DOHH2 (cell line): ENCODE data around the gene CLSTN1.
"Not testable (repeated sequence)": the region's sequence is repeated elsewhere in the genome, so short reads cannot be mapped to it uniquely, and the experiment has no call there.

ENCODE experiments used
- H3F3A ChIP-seq: fragments of 200-600 bp; sonication (generic), shearing (Covaris generic); 2 replicates; pipeline ENCODE4 v1.6.0; 2016; ENCODE audit warnings: antibody characterized with exemption, mild to moderate bottlenecking; ENCODE audit not compliant: control insufficient read depth, insufficient read depth
- H3K27ac ChIP-seq: fragments of 200-600 bp; sonication (generic); 2 replicates; pipeline ENCODE4 v1.5.1; 2014; ENCODE audit warnings: low read depth, mild to moderate bottlenecking, low read length, moderate library complexity
- H3K27me3 ChIP-seq: fragments of 200-600 bp; sonication (generic); 2 replicates; pipeline ENCODE4 v1.6.1; 2014; ENCODE audit warnings: mild to moderate bottlenecking, low read length, mixed read lengths; ENCODE audit not compliant: control insufficient read depth
- H3K36me3 ChIP-seq: fragments of 200-600 bp; sonication (generic); 2 replicates; pipeline ENCODE4 v1.6.1; 2014; ENCODE audit warnings: mild to moderate bottlenecking, low read length, moderate library complexity, mixed read lengths; ENCODE audit not compliant: control insufficient read depth
- H3K4me1 ChIP-seq: fragments of 200-600 bp; sonication (generic); 2 replicates; pipeline ENCODE4 v1.6.1; 2014; ENCODE audit warnings: mild to moderate bottlenecking, low read length, mixed read lengths; ENCODE audit not compliant: control insufficient read depth
- H3K4me2 ChIP-seq: fragments of 200-600 bp; sonication (generic); 2 replicates; pipeline ENCODE4 v1.6.0; 2014; ENCODE audit warnings: mild to moderate bottlenecking, low read length, moderate library complexity
- H3K4me3 ChIP-seq: fragments of 200-600 bp; sonication (generic); 2 replicates; pipeline ENCODE4 v1.5.1; 2014; ENCODE audit warnings: mild to moderate bottlenecking, low read length, mixed read lengths
- H3K79me2 ChIP-seq: fragments of 200-600 bp; sonication (generic); 2 replicates; pipeline ENCODE4 v1.6.1; 2014; ENCODE audit warnings: mild to moderate bottlenecking, low read length, mixed read lengths; ENCODE audit not compliant: control insufficient read depth
- H3K9me2 ChIP-seq: fragments of 200-600 bp; sonication (generic); replicated peaks from 2 replicates; pipeline ENCODE4 v1.6.1; 2014; ENCODE audit warnings: mild to moderate bottlenecking, low read length, mixed read lengths; ENCODE audit not compliant: control insufficient read depth
- H3K9me3 ChIP-seq: fragments of 200-600 bp; sonication (generic); 2 replicates; pipeline ENCODE4 v1.6.1; 2014; ENCODE audit warnings: antibody characterized with exemption, low read length, mixed read lengths; ENCODE audit not compliant: control insufficient read depth, insufficient read depth
- H4K20me1 ChIP-seq: fragments of 200-600 bp; sonication (generic); 2 replicates; pipeline ENCODE4 v1.6.0; 2014; ENCODE audit warnings: low read depth, mild to moderate bottlenecking, antibody characterized with exemption, low read length, moderate library complexity; ENCODE audit not compliant: control insufficient read depth, insufficient read depth
- CTCF ChIP-seq: fragments of 200-600 bp; sonication (generic); IDR thresholded peaks from one replicate; pipeline ENCODE4 v1.5.1; 2014; ENCODE audit warnings: antibody characterized with exemption, mild to moderate bottlenecking, low read depth, low read length; ENCODE audit not compliant: poor library complexity, severe bottlenecking
- EZH2phosphoT487 ChIP-seq: fragments of 200-600 bp; sonication (generic); IDR thresholded peaks from 2 replicates; pipeline ENCODE4 v1.6.1; 2017; ENCODE audit warnings: borderline replicate concordance, mild to moderate bottlenecking, antibody characterized with exemption, low read length, moderate library complexity, mixed read lengths

CLSTN1 gene

GRCh38 chr1:9807541-9807940 is 16.2 kb downstream of the CLSTN1 start:
- Histone ChIP-seq H3K9me2 (no peaks in the 10 kb centered on the region), H4K20me1 (peaks cover 9% of the 10 kb centered on the region), H3K4me3 (no peak overlapping the region), H3K27me3 (no peaks in the 10 kb centered on the region), H3K4me2 (no peak overlapping the region), H3K36me3 (peaks cover 42% of the 10 kb centered on the region), H3K9me3 (no peaks in the 10 kb centered on the region), H3K4me1 (peaks cover 76% of the 10 kb centered on the region), H3F3A (peaks cover 3% of the 10 kb centered on the region), H3K27ac (no peak overlapping the region), H3K79me2 (peaks cover 99% of the 10 kb centered on the region)
- TF ChIP-seq EZH2phosphoT487, result no peak
- TF ChIP-seq CTCF, result no peak

GRCh38 chr1:9805972-9806371 is 17.8 kb downstream of the CLSTN1 start:
- H3K27ac ChIP-seq, H3K4me2 ChIP-seq, H3F3A ChIP-seq, H3K4me3 ChIP-seq, H3K9me3 ChIP-seq, H3K9me2 ChIP-seq, H3K27me3 ChIP-seq, H4K20me1 ChIP-seq: not testable (repeated sequence)
- peaks cover 60% of the 10 kb centered on the region for H3K4me1 ChIP-seq
- peaks cover 99% of the 10 kb centered on the region for H3K79me2 ChIP-seq
- H3K36me3 ChIP-seq, result peaks cover 39% of the 10 kb centered on the region

- peaks cover 3% of the 10 kb centered on the region for H3F3A ChIP-seq
- peaks cover 5% of the 10 kb centered on the region for H4K20me1 ChIP-seq
- no peak overlapping the region for H3K27ac ChIP-seq
- no peak overlapping the region for H3K4me2 ChIP-seq
- H3K27me3 ChIP-seq, result no peaks in the 10 kb centered on the region
- no peaks in the 10 kb centered on the region for H3K9me3 ChIP-seq
- peaks cover 36% of the 10 kb centered on the region for H3K36me3 ChIP-seq
- peaks cover 54% of the 10 kb centered on the region for H3K4me1 ChIP-seq
- peaks cover 98% of the 10 kb centered on the region for H3K79me2 ChIP-seq
- no peak for TF ChIP-seq CTCF
- TF ChIP-seq EZH2phosphoT487, result no peak
- H3K4me3 ChIP-seq, result no peak overlapping the region
- no peaks in the 10 kb centered on the region for H3K9me2 ChIP-seq
Observed at GRCh38 chr1:9805006-9805508, 18.7 kb downstream of the CLSTN1 start.

GRCh38 chr1:9803003-9803918 is 20.5 kb downstream of the CLSTN1 start:
- Histone ChIP-seq H3K4me1 (peaks cover 47% of the 10 kb centered on the region), H3K36me3 (peaks cover 25% of the 10 kb centered on the region), H3K79me2 (peaks cover 99% of the 10 kb centered on the region), H4K20me1 (peaks cover 11% of the 10 kb centered on the region)
- not testable (repeated sequence) for H3K4me3 ChIP-seq, H3K27me3 ChIP-seq, H3F3A ChIP-seq, H3K9me3 ChIP-seq, H3K27ac ChIP-seq, H3K9me2 ChIP-seq, H3K4me2 ChIP-seq
